GM12892 (cell line): Measurements from ENCODE around the gene ADIRF.

Experiments used
- POLR2A ChIP-seq: IDR thresholded peaks from 2 replicates; pipeline ENCODE4 v1.6.1; 2011; ENCODE audit warnings: low read depth, low read length, control low read depth
- POLR2AphosphoS5 ChIP-seq: IDR thresholded peaks from 2 replicates; pipeline ENCODE4 v1.6.1; 2011; ENCODE audit warnings: low read depth, low read length, control low read depth
- TAF1 ChIP-seq: IDR thresholded peaks from 2 replicates; pipeline ENCODE4 v1.6.1; 2011; ENCODE audit warnings: low read depth, mild to moderate bottlenecking, control low read depth, low read length, borderline replicate concordance

- TF ChIP-seq POLR2A (no peak), POLR2AphosphoS5 (no peak), TAF1 (no peak)
Observed at GRCh38 chr10:86962136-86962980, 5.9 kb upstream of the ADIRF start.
